Activated naive CD4-positive, alpha-beta T cell treated with anti-CD3 and anti-CD28 coated beads, Interleukin-2, amount 10 ng/mL, durations not matched to agents 7 days and 5 days (primary cell): ENCODE data around the gene SEC61A1.

ENCODE experiments used
- CTCF ChIA-PET: fragments of 350-600 bp; sonication (Branson Sonifier 250); formaldehyde crosslinking; loops from one replicate; lab custom pipeline; 2021; ENCODE audit warnings: antibody characterized with exemption; lab: Charles Lee
- DNase-seq: peaks from one replicate; pipeline ENCODE4 v3.0.0-alpha.2; 2020
- H3K27ac Mint-ChIP-seq: one replicate; pipeline ENCODE4 v1.8.0; 2021; ENCODE audit warnings: mild to moderate bottlenecking, moderate library complexity, mixed read lengths
- H3K27me3 Mint-ChIP-seq: one replicate; pipeline ENCODE4 v1.8.0; 2021; ENCODE audit warnings: mild to moderate bottlenecking, mixed read lengths
- H3K36me3 Mint-ChIP-seq: one replicate; pipeline ENCODE4 v1.8.0; 2021; ENCODE audit warnings: mixed read lengths
- H3K4me1 Mint-ChIP-seq: one replicate; pipeline ENCODE4 v1.8.0; 2021; ENCODE audit warnings: mixed read lengths
- H3K4me3 Mint-ChIP-seq: one replicate; pipeline ENCODE4 v1.8.0; 2021; ENCODE audit warnings: mild to moderate bottlenecking, moderate library complexity, mixed read lengths
- H3K9me3 Mint-ChIP-seq: one replicate; pipeline ENCODE4 v1.8.0; 2021; ENCODE audit warnings: mixed read lengths

Gene SEC61A1

GRCh38 chr3:128077202-128077624 lies 25.0 kb downstream of the SEC61A1 start:
- Mint-ChIP-seq H3K36me3 (peaks cover 15% of the 10 kb centered on the region), H3K4me1 (peaks cover 16% of the 10 kb centered on the region), H3K9me3 (no peaks in the 10 kb centered on the region), H3K27me3 (peaks cover 25% of the 10 kb centered on the region), H3K4me3 (no peak overlapping the region), H3K27ac (no peak overlapping the region)
- CTCF ChIA-PET: interaction anchor here (0.7 to 2.1 kb wide), 3 partner anchors 8 to 57 kb away, joined by 3 to 15 read pairs (median 7); no protein-coding TSS in a partner anchor
- no peak for DNase-seq

DNA sequence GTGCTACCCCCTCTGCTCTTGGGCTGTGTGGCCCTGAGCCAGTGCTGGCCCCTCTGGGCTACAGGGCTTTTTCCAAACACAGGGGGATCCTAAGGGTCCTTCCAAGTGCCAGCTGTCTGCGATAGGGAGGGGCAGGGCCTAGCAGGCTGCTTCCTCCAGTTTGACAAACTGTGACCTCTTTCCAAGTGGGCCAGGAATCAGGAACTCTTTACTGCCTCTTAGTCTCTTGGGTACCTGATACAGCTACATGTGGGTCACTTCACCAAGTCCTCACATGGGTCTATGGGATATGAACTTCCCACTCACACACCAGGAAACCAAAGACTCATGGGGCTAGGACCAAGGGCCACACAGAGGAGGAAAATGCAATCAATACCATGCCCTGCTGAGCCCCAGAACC lies 25.4 kb downstream of the SEC61A1 start:
- CTCF ChIA-PET: interaction anchor here (0.7 to 2.1 kb wide), 3 partner anchors 9 to 52 kb away, joined by 3 to 7 read pairs (median 3); no protein-coding TSS in a partner anchor
- Mint-ChIP-seq H3K4me1 (peaks cover 16% of the 10 kb centered on the region), H3K4me3 (no peak overlapping the region), H3K36me3 (peaks cover 15% of the 10 kb centered on the region), H3K27ac (no peak overlapping the region), H3K9me3 (no peaks in the 10 kb centered on the region), H3K27me3 (peaks cover 25% of the 10 kb centered on the region)
- no peak for DNase-seq

- Mint-ChIP-seq H3K4me3 (no peak overlapping the region), H3K27me3 (peaks cover 25% of the 10 kb centered on the region), H3K27ac (no peak overlapping the region), H3K36me3 (peaks cover 21% of the 10 kb centered on the region), H3K4me1 (peaks cover 16% of the 10 kb centered on the region), H3K9me3 (no peaks in the 10 kb centered on the region)
- no peak for DNase-seq
- CTCF ChIA-PET: interaction anchor here (0.7 kb wide), 1 partner anchor 52 kb away, joined by 3 read pairs; no protein-coding TSS in a partner anchor
Observed at GRCh38 chr3:128078322-128078721, 26.1 kb downstream of the SEC61A1 start.

- H3K9me3 Mint-ChIP-seq: no peaks in the 10 kb centered on the region
- H3K4me1 Mint-ChIP-seq: peaks cover 16% of the 10 kb centered on the region
- peaks cover 25% of the 10 kb centered on the region for H3K27me3 Mint-ChIP-seq
- peaks cover 21% of the 10 kb centered on the region for H3K36me3 Mint-ChIP-seq
- no peak overlapping the region for H3K27ac Mint-ChIP-seq
- CTCF ChIA-PET: interaction anchor here (0.8 to 1.1 kb wide), 2 partner anchors 403 to 530 kb away, joined by 3 to 4 read pairs; no protein-coding TSS in a partner anchor
- DNase-seq: no peak
- H3K4me3 Mint-ChIP-seq: no peak overlapping the region
Observed at GRCh38 chr3:128078875-128079274, 26.6 kb downstream of the SEC61A1 start.

- peaks cover 26% of the 10 kb centered on the region for H3K36me3 Mint-ChIP-seq
- CTCF ChIA-PET: interaction anchor here (1.1 kb wide), 1 partner anchor 402 kb away, joined by 3 read pairs; no protein-coding TSS in a partner anchor
Observed at GRCh38 chr3:128079823-128080222, 27.6 kb downstream of the SEC61A1 start.

DNA sequence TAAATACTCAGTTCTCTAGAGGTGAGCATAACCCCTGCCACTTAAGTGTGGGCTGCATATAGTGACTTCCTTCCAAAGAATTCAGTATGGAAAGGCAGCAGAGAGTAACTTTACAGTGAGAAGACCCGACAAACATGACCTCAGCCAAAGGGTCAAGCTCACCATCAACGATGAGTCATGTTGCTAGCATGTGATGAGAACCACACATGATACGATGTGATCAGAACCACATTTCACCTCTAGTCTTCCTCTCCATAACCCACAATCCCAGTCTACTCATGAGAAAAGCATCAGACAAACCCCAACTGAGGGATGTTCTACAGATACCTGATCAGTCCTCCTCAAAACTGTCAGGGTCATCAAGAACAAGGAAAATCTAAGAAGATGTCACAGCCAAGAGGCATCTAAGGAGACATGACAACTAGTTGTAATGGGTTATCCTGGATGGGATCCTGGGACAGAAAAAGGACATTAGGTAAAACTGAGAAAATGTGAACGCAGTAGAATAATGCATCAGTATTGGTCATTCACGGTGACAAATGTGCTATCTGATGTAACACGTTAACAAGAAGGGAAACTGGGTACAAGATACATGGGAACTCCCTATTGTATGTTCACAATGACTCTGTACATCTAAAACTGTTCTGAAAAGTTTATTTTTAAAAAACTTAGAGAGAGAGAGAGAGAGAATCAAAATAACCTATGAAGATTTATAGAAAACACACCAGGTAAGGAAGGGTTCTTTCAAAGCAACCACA lies 28.3 kb downstream of the SEC61A1 start:
- Mint-ChIP-seq H3K27ac (no peak overlapping the region), H3K4me1 (peaks cover 10% of the 10 kb centered on the region), H3K9me3 (no peaks in the 10 kb centered on the region), H3K36me3 (peaks cover 29% of the 10 kb centered on the region), H3K27me3 (peaks cover 25% of the 10 kb centered on the region), H3K4me3 (no peak overlapping the region)
- CTCF ChIA-PET: interaction anchor here (1.1 kb wide), 1 partner anchor 401 kb away, joined by 3 read pairs; no protein-coding TSS in a partner anchor
- DNase-seq: no peak

More at GRCh38 chr3:128079823-128080222, 27.6 kb downstream of the SEC61A1 start:
- no peak for DNase-seq
- H3K27me3 Mint-ChIP-seq: peaks cover 25% of the 10 kb centered on the region
- H3K9me3 Mint-ChIP-seq: no peaks in the 10 kb centered on the region
- H3K27ac Mint-ChIP-seq: no peak overlapping the region
- peaks cover 15% of the 10 kb centered on the region for H3K4me1 Mint-ChIP-seq
- H3K4me3 Mint-ChIP-seq: no peak overlapping the region

DNA sequence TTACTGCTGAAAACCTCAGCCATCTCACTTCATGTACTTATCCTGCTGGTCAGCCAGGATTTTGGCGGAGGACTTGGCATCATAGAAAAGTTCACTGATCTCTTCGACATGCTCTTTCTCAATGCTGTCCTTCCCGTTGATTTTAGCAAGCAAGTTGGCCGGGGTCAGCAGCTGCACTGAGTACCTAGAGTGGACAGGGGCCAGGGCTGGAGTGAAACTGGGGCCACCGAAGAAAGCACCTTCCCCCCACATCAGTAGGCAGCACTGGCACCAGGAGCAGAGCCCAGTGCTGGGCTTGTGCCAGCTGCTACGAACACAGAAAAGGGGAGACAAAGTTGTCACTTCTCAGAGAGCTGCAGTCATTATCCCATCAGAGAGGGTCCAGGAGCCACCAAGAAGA lies 29.0 kb downstream of the SEC61A1 start:
- DNase-seq: no peak
- Mint-ChIP-seq H3K4me1 (peaks cover 6% of the 10 kb centered on the region), H3K36me3 (peaks cover 30% of the 10 kb centered on the region), H3K9me3 (no peaks in the 10 kb centered on the region), H3K27me3 (peaks cover 18% of the 10 kb centered on the region), H3K4me3 (no peak overlapping the region), H3K27ac (no peak overlapping the region)
- CTCF ChIA-PET: interaction anchor here (0.9 kb wide), 1 partner anchor 14 kb away, joined by 7 read pairs; no protein-coding TSS in a partner anchor

- CTCF ChIA-PET: interaction anchor here (0.9 to 1.3 kb wide), 2 partner anchors 13 to 52 kb away, joined by 3 to 7 read pairs; no protein-coding TSS in a partner anchor
- no peaks in the 10 kb centered on the region for H3K9me3 Mint-ChIP-seq
- no peaks in the 10 kb centered on the region for H3K4me1 Mint-ChIP-seq
- no peak overlapping the region for H3K27ac Mint-ChIP-seq
- DNase-seq: no peak
- peaks cover 30% of the 10 kb centered on the region for H3K36me3 Mint-ChIP-seq
- no peak overlapping the region for H3K4me3 Mint-ChIP-seq
- H3K27me3 Mint-ChIP-seq: peaks cover 11% of the 10 kb centered on the region
Observed at GRCh38 chr3:128081846-128082245, 29.6 kb downstream of the SEC61A1 start.

DNA sequence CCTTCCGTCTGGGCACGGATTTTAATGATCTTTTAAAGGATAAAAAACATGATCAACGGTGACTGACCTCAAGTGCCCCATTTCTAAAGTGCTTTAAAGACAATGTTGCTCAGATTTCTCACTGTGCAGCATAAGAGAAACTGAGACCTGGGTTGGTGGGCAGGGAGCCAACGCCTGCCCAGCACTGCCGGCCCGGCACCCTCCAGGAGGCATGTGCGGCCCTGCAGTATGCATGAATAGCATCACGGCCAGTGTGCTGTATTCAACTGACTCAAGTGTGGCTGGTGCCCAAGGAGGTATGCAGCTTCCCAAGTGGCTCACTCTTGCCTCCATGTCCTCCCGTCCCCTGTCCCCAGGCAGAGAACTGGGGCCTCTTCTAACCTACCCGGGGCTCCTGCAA lies 30.3 kb downstream of the SEC61A1 start:
- Mint-ChIP-seq H3K9me3 (no peaks in the 10 kb centered on the region), H3K4me1 (no peaks in the 10 kb centered on the region), H3K4me3 (no peak overlapping the region), H3K36me3 (peaks cover 34% of the 10 kb centered on the region), H3K27ac (no peak overlapping the region), H3K27me3 (peaks cover 6% of the 10 kb centered on the region)
- CTCF ChIA-PET: interaction anchor here (1.3 kb wide), 1 partner anchor 51 kb away, joined by 3 read pairs; no protein-coding TSS in a partner anchor
- DNase-seq: no peak

- DNase-seq: no peak
- H3K36me3 Mint-ChIP-seq: peaks cover 32% of the 10 kb centered on the region
- CTCF ChIA-PET: interaction anchor here (0.9 kb wide), 1 partner anchor 16 kb away, joined by 3 read pairs; no protein-coding TSS in a partner anchor
Observed at GRCh38 chr3:128083396-128083795, 31.2 kb downstream of the SEC61A1 start.

DNA sequence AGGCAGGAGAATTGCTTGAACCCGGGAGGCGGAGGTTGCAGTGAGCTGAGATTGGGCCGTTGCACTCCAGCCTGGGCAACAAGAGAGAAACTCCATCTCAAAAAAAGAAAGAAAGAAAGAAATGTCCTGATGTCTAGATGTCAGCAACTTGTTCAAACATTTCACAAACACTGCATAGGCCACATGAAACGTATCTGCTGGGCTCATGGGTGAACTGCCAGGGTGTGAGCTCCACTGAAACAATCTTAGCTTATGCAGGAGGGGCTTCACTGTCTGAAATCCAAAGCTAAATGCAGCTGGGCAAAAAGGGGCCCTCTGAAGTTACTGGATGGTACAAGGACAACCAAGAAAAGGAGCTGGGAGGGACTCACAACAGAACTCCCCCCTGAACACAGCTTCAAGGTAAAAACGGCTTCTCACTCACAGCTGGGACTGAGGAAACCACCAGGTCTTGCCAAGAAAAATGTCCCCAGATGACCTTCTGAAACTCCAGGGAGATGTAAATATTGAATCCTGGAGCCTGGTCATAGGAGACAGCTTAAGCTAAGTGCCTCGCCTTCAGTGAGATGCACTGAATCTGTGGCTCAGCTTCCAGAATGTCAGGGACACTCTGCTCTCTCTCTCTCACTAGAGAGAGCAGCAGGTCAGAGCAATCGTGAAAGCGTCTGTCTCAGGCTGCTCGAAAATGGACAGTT lies 31.9 kb downstream of the SEC61A1 start:
- CTCF ChIA-PET: no interaction called here
- Mint-ChIP-seq H3K9me3 (no peaks in the 10 kb centered on the region), H3K36me3 (peaks cover 32% of the 10 kb centered on the region), H3K4me1 (no peaks in the 10 kb centered on the region), H3K27ac (no peak overlapping the region), H3K4me3 (no peak overlapping the region), H3K27me3 (no peaks in the 10 kb centered on the region)
- no peak for DNase-seq

More at GRCh38 chr3:128083396-128083795, 31.2 kb downstream of the SEC61A1 start:
- Mint-ChIP-seq H3K4me3 (no peak overlapping the region), H3K27ac (no peak overlapping the region), H3K27me3 (no peaks in the 10 kb centered on the region), H3K9me3 (no peaks in the 10 kb centered on the region), H3K4me1 (no peaks in the 10 kb centered on the region)

DNA sequence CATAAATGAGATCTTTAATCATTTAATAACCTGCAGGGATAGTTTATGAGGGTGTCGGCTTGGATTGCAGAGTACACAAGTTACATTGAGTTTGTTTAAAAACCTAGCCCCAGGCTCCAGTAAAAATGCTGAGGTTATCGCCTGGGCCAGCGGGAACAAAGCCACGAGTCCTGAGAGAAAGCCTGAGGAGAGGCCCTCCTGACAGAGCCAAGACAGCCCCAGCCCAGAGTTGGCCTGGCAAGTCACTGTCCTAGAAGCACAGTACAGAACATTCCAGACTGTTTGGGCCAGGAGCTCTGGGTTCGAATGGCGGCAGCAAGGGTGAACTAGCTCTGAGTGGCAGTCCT lies 32.4 kb downstream of the SEC61A1 start:
- H3K4me1 Mint-ChIP-seq: no peaks in the 10 kb centered on the region
- H3K9me3 Mint-ChIP-seq: no peaks in the 10 kb centered on the region
- H3K36me3 Mint-ChIP-seq: peaks cover 31% of the 10 kb centered on the region
- no peak overlapping the region for H3K4me3 Mint-ChIP-seq
- CTCF ChIA-PET: no interaction called here
- H3K27me3 Mint-ChIP-seq: no peaks in the 10 kb centered on the region
- no peak for DNase-seq
- H3K27ac Mint-ChIP-seq: peak overlapping the region; percentile 28

DNA sequence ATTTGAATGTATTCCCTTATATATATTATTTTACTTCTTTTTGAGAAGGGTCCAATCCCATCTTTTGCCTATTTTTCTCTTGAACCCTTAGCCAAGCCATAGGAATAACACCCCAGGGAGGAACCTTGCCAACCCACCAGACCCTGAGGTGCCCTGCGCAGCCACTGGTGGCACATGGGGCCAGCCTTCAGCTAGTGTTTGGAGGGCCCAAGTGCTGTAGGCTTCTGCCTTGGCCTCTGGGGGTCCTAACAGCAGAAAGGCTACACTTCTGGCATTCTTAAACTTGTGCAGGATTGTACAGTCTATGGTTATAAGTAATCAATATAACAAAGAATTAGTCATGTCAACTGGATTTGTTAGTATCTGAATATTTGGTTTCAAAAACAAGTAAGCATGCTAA lies 36.9 kb downstream of the SEC61A1 start:
- Mint-ChIP-seq H3K9me3 (no peaks in the 10 kb centered on the region), H3K27ac (no peak overlapping the region), H3K36me3 (peaks cover 22% of the 10 kb centered on the region), H3K4me1 (peaks cover 2% of the 10 kb centered on the region), H3K27me3 (no peaks in the 10 kb centered on the region), H3K4me3 (no peak overlapping the region)
- DNase-seq: no peak
- CTCF ChIA-PET: interaction anchor here (1.4 kb wide), 1 partner anchor 233 kb away, joined by 3 read pairs; no protein-coding TSS in a partner anchor

- Mint-ChIP-seq H3K4me3 (no peak overlapping the region), H3K27me3 (no peaks in the 10 kb centered on the region), H3K4me1 (peaks cover 14% of the 10 kb centered on the region), H3K27ac (no peak overlapping the region), H3K36me3 (peaks cover 25% of the 10 kb centered on the region), H3K9me3 (no peaks in the 10 kb centered on the region)
- CTCF ChIA-PET: interaction anchor here (0.8 to 1.2 kb wide), 3 partner anchors 18 to 43 kb away, joined by 3 to 4 read pairs (median 4); no protein-coding TSS in a partner anchor
- no peak for DNase-seq
Observed at GRCh38 chr3:128091586-128091985, 39.3 kb downstream of the SEC61A1 start.
